ENCODE data around the gene EIF2S1. TPM values are rescaled to one million over a fixed set of nuclear protein-coding genes. Genes with fewer than 3 reads are reported as not detected.

Gene EIF2S1
- total RNA-seq, 2 experiments from 2014 or later, result 23.1 to 28.8 TPM

DNA sequence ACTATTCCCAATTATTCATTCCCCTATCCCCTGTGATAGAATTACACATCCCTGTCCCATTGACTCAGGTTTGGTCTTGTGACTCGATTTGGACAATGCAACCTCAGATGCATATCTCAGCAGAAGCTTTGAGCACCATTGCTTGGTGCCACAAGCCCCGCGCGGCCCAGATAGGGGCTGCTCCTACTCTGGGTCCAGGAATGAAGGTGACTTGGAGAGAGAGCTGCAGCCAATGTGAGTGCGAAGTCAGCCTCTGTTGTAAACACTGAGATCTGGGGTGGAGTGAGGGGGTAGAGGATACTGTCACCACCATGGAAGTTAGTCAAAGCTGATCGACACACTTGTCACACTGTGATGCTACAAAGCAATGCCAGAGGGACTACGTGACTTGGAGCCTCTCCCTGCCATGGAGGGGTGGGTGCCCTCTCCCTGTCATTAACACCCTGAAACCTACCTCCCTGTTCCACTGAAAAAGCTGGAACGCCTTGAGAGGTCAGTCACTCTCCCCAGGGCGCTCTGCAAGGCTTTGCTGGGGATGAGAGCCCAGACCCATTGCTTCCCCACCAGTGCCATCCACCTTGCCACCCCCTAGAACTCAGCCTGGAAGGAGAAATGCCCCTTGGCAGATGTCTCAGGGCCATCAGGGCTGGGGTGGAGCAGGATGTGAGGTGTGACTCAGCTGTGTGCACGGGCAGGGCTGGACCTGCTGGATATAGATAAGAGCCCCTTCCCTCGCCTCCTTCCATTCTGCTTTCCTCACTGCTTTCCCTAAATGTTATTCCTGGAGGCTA is 58.5 kb downstream of the EIF2S1 start:
- Histone ChIP-seq H3K4me1 (ENCODE audit: insufficient read depth, low read length) (peaks cover 2% of the 10 kb centered on the region), H3K36me3 (ENCODE audit: insufficient read depth, low read length) (no peaks in the 10 kb centered on the region), H3K27me3 (ENCODE audit: control insufficient read depth in 1 of 2, insufficient read depth in 2 of 2, low read length in 2 of 2) (peaks cover 0 to 7% of the 10 kb centered on the region in 2 experiments), H3K4me3 (ENCODE audit: low read length) (no peak overlapping the region), H3K9me3 (ENCODE audit: control insufficient read depth in 1 of 2, insufficient read depth in 1 of 2, low read length in 2 of 2) (no peaks in the 10 kb centered on the region), H3K27ac (ENCODE audit: low read depth in 1 of 2, low read length in 2 of 2) (no peak overlapping the region)
- Mint-ChIP-seq H3K27ac (no peak overlapping the region), H3K9me3 (no peaks in the 10 kb centered on the region), H3K4me1 (ENCODE audit: low read depth) (no peaks in the 10 kb centered on the region), H3K27me3 (peaks cover 6% of the 10 kb centered on the region), H3K4me3 (no peak overlapping the region), H3K36me3 (ENCODE audit: low read depth) (no peaks in the 10 kb centered on the region)
- DNase-seq, result no peak
- CTCF ChIA-PET, result interaction anchor here (1.4 kb wide), 1 partner anchor 153 kb away, joined by 3 read pairs; no protein-coding TSS in a partner anchor
- no peak for ATAC-seq (ENCODE audit: poor library complexity)
- POLR2A ChIA-PET, result no interaction called here
- intact Hi-C loops (cut with DNase I, micrococcal nuclease), result no loop called here
- TF ChIP-seq, protein P1, sequence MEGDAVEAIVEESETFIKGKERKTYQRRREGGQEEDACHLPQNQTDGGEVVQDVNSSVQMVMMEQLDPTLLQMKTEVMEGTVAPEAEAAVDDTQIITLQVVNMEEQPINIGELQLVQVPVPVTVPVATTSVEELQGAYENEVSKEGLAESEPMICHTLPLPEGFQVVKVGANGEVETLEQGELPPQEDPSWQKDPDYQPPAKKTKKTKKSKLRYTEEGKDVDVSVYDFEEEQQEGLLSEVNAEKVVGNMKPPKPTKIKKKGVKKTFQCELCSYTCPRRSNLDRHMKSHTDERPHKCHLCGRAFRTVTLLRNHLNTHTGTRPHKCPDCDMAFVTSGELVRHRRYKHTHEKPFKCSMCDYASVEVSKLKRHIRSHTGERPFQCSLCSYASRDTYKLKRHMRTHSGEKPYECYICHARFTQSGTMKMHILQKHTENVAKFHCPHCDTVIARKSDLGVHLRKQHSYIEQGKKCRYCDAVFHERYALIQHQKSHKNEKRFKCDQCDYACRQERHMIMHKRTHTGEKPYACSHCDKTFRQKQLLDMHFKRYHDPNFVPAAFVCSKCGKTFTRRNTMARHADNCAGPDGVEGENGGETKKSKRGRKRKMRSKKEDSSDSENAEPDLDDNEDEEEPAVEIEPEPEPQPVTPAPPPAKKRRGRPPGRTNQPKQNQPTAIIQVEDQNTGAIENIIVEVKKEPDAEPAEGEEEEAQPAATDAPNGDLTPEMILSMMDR (IDR thresholded peaks at IDR 0.05), result no peak

DNA sequence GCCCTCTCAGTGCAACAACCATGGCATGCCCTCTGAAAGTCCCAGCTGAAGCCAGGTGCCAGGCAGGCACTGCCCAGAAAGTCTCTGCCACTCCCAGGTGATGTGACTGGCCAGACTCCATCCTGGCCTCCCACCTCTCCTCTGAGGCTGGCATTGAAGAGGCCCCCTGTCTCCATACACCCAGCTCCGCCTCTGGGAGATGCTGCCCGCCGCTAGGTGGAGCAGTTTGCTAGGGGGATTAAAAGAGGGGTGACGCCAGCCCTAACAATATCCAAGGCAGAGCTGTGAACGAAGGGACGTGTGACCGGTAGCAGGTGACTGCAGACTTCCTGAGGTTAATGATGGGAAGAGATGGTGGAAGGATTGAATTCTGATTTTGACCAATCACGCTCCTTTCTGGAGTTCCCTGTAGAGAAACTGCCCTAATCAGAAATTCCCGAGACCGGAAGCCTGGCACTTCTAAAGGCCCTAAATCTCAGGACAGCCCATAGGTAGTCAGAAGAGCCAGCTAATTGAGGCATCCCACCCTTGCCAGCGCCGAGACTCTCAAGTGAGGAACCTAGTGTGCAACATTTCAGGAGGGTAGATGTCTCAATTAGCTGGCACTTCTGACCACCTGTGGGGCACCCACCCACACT is 60.1 kb downstream of the EIF2S1 start:
- no peak overlapping the region for H3K27ac ChIP-seq (ENCODE audit: low read depth in 1 of 2, low read length in 2 of 2)
- CTCF ChIA-PET, result interaction anchor here (1.1 kb wide), 1 partner anchor 151 kb away, joined by 4 read pairs; no protein-coding TSS in a partner anchor
- intact Hi-C loops (cut with DNase I, micrococcal nuclease), result no loop called here

More for the DNA sequence above, 60.1 kb downstream of the EIF2S1 start:
- H3K27me3 ChIP-seq (ENCODE audit: control insufficient read depth in 1 of 2, insufficient read depth in 2 of 2, low read length in 2 of 2), result peaks cover 0 to 11% of the 10 kb centered on the region in 2 experiments
- H3K27ac Mint-ChIP-seq, result no peak overlapping the region
- no peaks in the 10 kb centered on the region for H3K36me3 ChIP-seq (ENCODE audit: insufficient read depth, low read length)
- TF ChIP-seq, protein P1 (IDR thresholded peaks at IDR 0.05), result peak; percentile 33
- H3K9me3 Mint-ChIP-seq, result no peaks in the 10 kb centered on the region
- DNase-seq (peak in 7 of 14 experiments; percentile 6 to 52 (median 32)), ATAC-seq (ENCODE audit: poor library complexity) (peak; percentile 34)
- H3K27me3 Mint-ChIP-seq, result peaks cover 8% of the 10 kb centered on the region
- H3K4me3 ChIP-seq (ENCODE audit: low read length), result no peak overlapping the region
- no peaks in the 10 kb centered on the region for H3K36me3 Mint-ChIP-seq (ENCODE audit: low read depth)
- H3K4me3 Mint-ChIP-seq, result no peak overlapping the region
- no peaks in the 10 kb centered on the region for H3K4me1 Mint-ChIP-seq (ENCODE audit: low read depth)
- POLR2A ChIA-PET, result interaction anchor here (0.9 kb wide), 1 partner anchor 284 kb away, joined by 3 read pairs; no protein-coding TSS in a partner anchor
- no peaks in the 10 kb centered on the region for H3K4me1 ChIP-seq (ENCODE audit: insufficient read depth, low read length)
- no peaks in the 10 kb centered on the region for H3K9me3 ChIP-seq (ENCODE audit: control insufficient read depth in 1 of 2, insufficient read depth in 1 of 2, low read length in 2 of 2)
